WTC11 (cell line): ENCODE data around the gene REL. TPM values are rescaled to one million over a fixed set of nuclear protein-coding genes. Genes with fewer than 3 reads are reported as not detected.

ENCODE experiments used
- ATAC-seq: fragments of 200-7000 bp; cut with Tn5 transposase; 2 replicates; pipeline ENCODE4 v1.10.0; 2021; ENCODE audit warnings: mild to moderate bottlenecking, moderate library complexity
- CTCF ChIA-PET: fragments of 300-600 bp; sonication (Branson Sonifier 250); formaldehyde crosslinking; loops from one replicate; lab custom pipeline; 2021; ENCODE audit warnings: antibody characterized with exemption; lab: Charles Lee
- POLR2A ChIA-PET: fragments of 350-600 bp; sonication (Branson Sonifier 250); formaldehyde crosslinking; loops from one replicate; lab custom pipeline; 2021; ENCODE audit warnings: antibody characterized with exemption; lab: Charles Lee
- DNase-seq: peaks from one replicate; pipeline ENCODE4 v3.0.0; 2021; ENCODE audit warnings: low spot score
- H3K27ac Mint-ChIP-seq: 2 replicates; pipeline ENCODE4 v1.8.0; 2021; ENCODE audit warnings: mixed read lengths
- H3K27me3 Mint-ChIP-seq: 2 replicates; pipeline ENCODE4 v1.8.0; 2021; ENCODE audit warnings: low read depth, mild to moderate bottlenecking, moderate library complexity, mixed read lengths
- H3K36me3 Mint-ChIP-seq: 2 replicates; pipeline ENCODE4 v1.8.0; 2021; ENCODE audit warnings: mixed read lengths
- H3K4me1 Mint-ChIP-seq: 2 replicates; pipeline ENCODE4 v1.8.0; 2022; ENCODE audit warnings: mixed read lengths
- H3K4me3 Mint-ChIP-seq: 2 replicates; pipeline ENCODE4 v1.8.0; 2021; ENCODE audit warnings: mild to moderate bottlenecking, moderate library complexity, mixed read lengths
- H3K9me3 Mint-ChIP-seq: 2 replicates; pipeline ENCODE4 v1.8.0; 2021; ENCODE audit warnings: mixed read lengths
- CREB1 ChIP-seq: sonication (generic); formaldehyde crosslinking; IDR thresholded peaks from 2 replicates; pipeline ENCODE4 v1.8.0; 2023; ENCODE audit warnings: mild to moderate bottlenecking, missing genetic modification reagents
- CREM ChIP-seq: sonication (generic); formaldehyde crosslinking; IDR thresholded peaks from 2 replicates; pipeline ENCODE4 v1.8.1; 2022; ENCODE audit warnings: mild to moderate bottlenecking, missing genetic modification reagents, moderate library complexity
- E2F4 ChIP-seq: sonication (generic); formaldehyde crosslinking; IDR thresholded peaks from 2 replicates; pipeline ENCODE4 v1.8.1; 2022; ENCODE audit warnings: low read depth, mild to moderate bottlenecking, moderate library complexity, missing genetic modification reagents, borderline replicate concordance
- E2F5 ChIP-seq: sonication (generic); formaldehyde crosslinking; IDR thresholded peaks from 2 replicates; pipeline ENCODE4 v1.8.1; 2022; ENCODE audit warnings: mild to moderate bottlenecking, moderate library complexity, missing genetic modification reagents
- PRDM15 ChIP-seq: sonication (generic); formaldehyde crosslinking; IDR thresholded peaks from 2 replicates; pipeline ENCODE4 v1.8.0; 2022; ENCODE audit warnings: missing genetic modification reagents
- PREB ChIP-seq: sonication (generic); formaldehyde crosslinking; IDR thresholded peaks from 2 replicates; pipeline ENCODE4 v1.8.1; 2022; ENCODE audit warnings: mild to moderate bottlenecking, missing genetic modification reagents, moderate library complexity, borderline replicate concordance
- SP1 ChIP-seq: sonication (generic); formaldehyde crosslinking; conservative IDR thresholded peaks from 2 replicates; pipeline ENCODE4 v1.8.1; 2022; ENCODE audit warnings: missing genetic modification reagents
- TCF7 ChIP-seq: sonication (generic); formaldehyde crosslinking; IDR thresholded peaks from 2 replicates; pipeline ENCODE4 v1.8.0; 2022; ENCODE audit warnings: mild to moderate bottlenecking, low read depth, missing genetic modification reagents, moderate library complexity
- USF2 ChIP-seq: sonication (generic); formaldehyde crosslinking; IDR thresholded peaks from 2 replicates; pipeline ENCODE4 v1.8.1; 2023; ENCODE audit warnings: mild to moderate bottlenecking, missing genetic modification reagents, moderate library complexity
- ZNF121 ChIP-seq: sonication (generic); formaldehyde crosslinking; IDR thresholded peaks from 2 replicates; pipeline ENCODE4 v1.8.0; 2023; ENCODE audit warnings: missing genetic modification reagents
- ZNF219 ChIP-seq: sonication (generic); formaldehyde crosslinking; IDR thresholded peaks from 2 replicates; pipeline ENCODE4 v1.8.0; 2023; ENCODE audit warnings: missing genetic modification reagents, mild to moderate bottlenecking, borderline replicate concordance
- total RNA-seq: library from RNA; stranded (reverse); gene quantifications from 3 replicates; pipeline ENCODE4 v1.2.3, GENCODE V29; 2021
- TF ChIP-seq, protein P1 (sequence below): sonication (generic); formaldehyde crosslinking; IDR thresholded peaks from 2 replicates; pipeline ENCODE4 v1.8.1; 2023; ENCODE audit warnings: mild to moderate bottlenecking, missing genetic modification reagents

REL gene
- total RNA-seq, 1 experiment from 2014 or later, result 8.4 TPM

DNA sequence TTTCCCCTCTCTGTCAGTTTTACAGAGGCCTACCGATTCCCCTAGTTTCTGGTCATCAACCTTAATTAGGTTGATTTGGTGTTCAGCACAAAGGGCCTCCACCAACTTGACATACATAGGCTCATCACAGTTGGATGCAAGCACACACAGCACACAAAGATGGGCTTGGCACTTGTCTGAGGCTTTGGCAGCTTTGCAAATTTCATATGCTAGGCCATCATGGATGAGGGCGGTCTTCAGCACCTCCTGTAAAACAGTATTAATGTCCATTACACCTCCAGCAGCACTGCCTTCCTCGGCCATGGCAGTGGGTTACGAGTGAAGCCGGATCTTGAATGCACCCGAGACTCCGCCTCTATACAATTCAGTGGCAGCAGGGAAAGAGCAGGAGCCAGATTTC is 56.9 kb downstream of the REL start:
- no peaks in the 10 kb centered on the region for H3K27me3 Mint-ChIP-seq
- H3K36me3 Mint-ChIP-seq, result no peaks in the 10 kb centered on the region
- ChIA-PET POLR2A (no interaction called here), CTCF (no interaction called here)
- no peak for DNase-seq
- no peaks in the 10 kb centered on the region for H3K9me3 Mint-ChIP-seq
- no peaks in the 10 kb centered on the region for H3K4me1 Mint-ChIP-seq
- TF ChIP-seq E2F5 (CRISPR knock-in tag) (no peak), CREM (CRISPR knock-in tag) (no peak), SP1 (CRISPR knock-in tag) (no peak), PRDM15 (no peak)
- H3K4me3 Mint-ChIP-seq, result no peak overlapping the region
- ATAC-seq, result no peak
- no peak overlapping the region for H3K27ac Mint-ChIP-seq

DNA sequence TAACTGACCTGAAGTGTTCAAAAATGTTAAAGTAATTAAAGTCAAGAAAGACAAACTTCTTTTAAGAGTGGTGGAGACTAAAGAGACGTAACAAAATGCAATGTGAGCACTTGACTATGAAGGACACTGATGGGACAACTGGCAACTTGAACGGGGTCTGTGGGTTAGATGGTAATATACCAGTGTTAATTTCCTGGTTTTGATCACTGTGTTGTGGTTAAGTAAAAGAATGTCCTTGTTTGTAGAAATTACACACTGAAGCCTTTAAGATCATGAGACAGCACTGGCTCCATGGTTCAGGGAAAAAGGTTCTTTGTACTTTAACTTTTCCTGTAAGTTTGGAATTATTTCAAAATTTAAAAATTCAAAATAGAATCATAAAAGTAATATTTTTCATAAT is 58.2 kb downstream of the REL start:
- no peaks in the 10 kb centered on the region for H3K9me3 Mint-ChIP-seq
- TF ChIP-seq CREM (CRISPR knock-in tag) (no peak), ZNF219 (CRISPR knock-in tag) (no peak)
- POLR2A ChIA-PET, result no interaction called here

GRCh38 chr2:60945341-60945740 is 64.0 kb downstream of the REL start:
- Mint-ChIP-seq H3K27me3 (no peaks in the 10 kb centered on the region), H3K4me1 (no peaks in the 10 kb centered on the region), H3K9me3 (no peaks in the 10 kb centered on the region), H3K4me3 (no peak overlapping the region), H3K36me3 (no peaks in the 10 kb centered on the region), H3K27ac (no peak overlapping the region)
- POLR2A ChIA-PET, result no interaction called here
- DNase-seq, result no peak
- ATAC-seq, result no peak
- CTCF ChIA-PET, result no interaction called here
- no peak for TF ChIP-seq TCF7 (CRISPR knock-in tag)
- TF ChIP-seq USF2 (CRISPR knock-in tag), result no peak
- TF ChIP-seq E2F4 (CRISPR knock-in tag), result no peak
- TF ChIP-seq ZNF121 (CRISPR knock-in tag), result no peak
- no peak for TF ChIP-seq CREB1
- TF ChIP-seq PREB (CRISPR knock-in tag), result no peak
- TF ChIP-seq, protein P1, sequence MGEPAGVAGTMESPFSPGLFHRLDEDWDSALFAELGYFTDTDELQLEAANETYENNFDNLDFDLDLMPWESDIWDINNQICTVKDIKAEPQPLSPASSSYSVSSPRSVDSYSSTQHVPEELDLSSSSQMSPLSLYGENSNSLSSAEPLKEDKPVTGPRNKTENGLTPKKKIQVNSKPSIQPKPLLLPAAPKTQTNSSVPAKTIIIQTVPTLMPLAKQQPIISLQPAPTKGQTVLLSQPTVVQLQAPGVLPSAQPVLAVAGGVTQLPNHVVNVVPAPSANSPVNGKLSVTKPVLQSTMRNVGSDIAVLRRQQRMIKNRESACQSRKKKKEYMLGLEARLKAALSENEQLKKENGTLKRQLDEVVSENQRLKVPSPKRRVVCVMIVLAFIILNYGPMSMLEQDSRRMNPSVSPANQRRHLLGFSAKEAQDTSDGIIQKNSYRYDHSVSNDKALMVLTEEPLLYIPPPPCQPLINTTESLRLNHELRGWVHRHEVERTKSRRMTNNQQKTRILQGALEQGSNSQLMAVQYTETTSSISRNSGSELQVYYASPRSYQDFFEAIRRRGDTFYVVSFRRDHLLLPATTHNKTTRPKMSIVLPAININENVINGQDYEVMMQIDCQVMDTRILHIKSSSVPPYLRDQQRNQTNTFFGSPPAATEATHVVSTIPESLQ (CRISPR knock-in tag), result no peak
- TF ChIP-seq SP1 (CRISPR knock-in tag), result no peak

More for the DNA sequence above, 58.2 kb downstream of the REL start:
- H3K27me3 Mint-ChIP-seq, result no peaks in the 10 kb centered on the region
- CTCF ChIA-PET, result no interaction called here
- H3K27ac Mint-ChIP-seq, result no peak overlapping the region
- DNase-seq, result no peak
- H3K4me3 Mint-ChIP-seq, result no peak overlapping the region
- no peaks in the 10 kb centered on the region for H3K4me1 Mint-ChIP-seq
- no peak for ATAC-seq
- H3K36me3 Mint-ChIP-seq, result no peaks in the 10 kb centered on the region
